Measurements from ENCODE around the gene ARRDC1. TPM values are rescaled to one million over a fixed set of nuclear protein-coding genes. Genes with fewer than 3 reads are reported as not detected.

The ARRDC1 gene
- total RNA-seq, 2 donors from 2014 or later: 69.1 to 97.2 TPM

GRCh38 chr9:137640862-137641261 is 35.4 kb downstream of the ARRDC1 start:
- no peak for TF ChIP-seq CTCF (IDR thresholded peaks at IDR 0.05)
- Histone ChIP-seq H3K9ac (ENCODE audit: low read depth in 2 of 2, low read length in 2 of 2) (no peak overlapping the region), H3K27me3 (no peaks in the 10 kb centered on the region), H3K27ac (no peak overlapping the region), H3K4me3 (no peak overlapping the region), H3K36me3 (no peaks in the 10 kb centered on the region), H3K9me3 (no peaks in the 10 kb centered on the region), H3K4me1 (peaks cover 9% of the 10 kb centered on the region)
- intact Hi-C loops (cut with DNase I): no loop called here
- DNase-seq: no peak

GRCh38 chr9:137642118-137642601 is 36.7 kb downstream of the ARRDC1 start:
- no peak for DNase-seq
- Histone ChIP-seq H3K9me3 (no peaks in the 10 kb centered on the region), H3K9ac (ENCODE audit: low read depth in 2 of 2, low read length in 2 of 2) (no peak overlapping the region), H3K4me3 (no peak overlapping the region), H3K4me1 (peaks cover 9% of the 10 kb centered on the region), H3K27me3 (no peaks in the 10 kb centered on the region), H3K27ac (no peak overlapping the region), H3K36me3 (no peaks in the 10 kb centered on the region)
- TF ChIP-seq CTCF (IDR thresholded peaks at IDR 0.05): no peak
- intact Hi-C loops (cut with DNase I): no loop called here

GRCh38 chr9:137642892-137643291 is 37.4 kb downstream of the ARRDC1 start:
- Histone ChIP-seq H3K4me1 (peaks cover 9% of the 10 kb centered on the region), H3K27me3 (no peaks in the 10 kb centered on the region), H3K9me3 (no peaks in the 10 kb centered on the region), H3K9ac (ENCODE audit: low read depth in 2 of 2, low read length in 2 of 2) (no peak overlapping the region), H3K4me3 (no peak overlapping the region), H3K36me3 (no peaks in the 10 kb centered on the region), H3K27ac (no peak overlapping the region)
- TF ChIP-seq CTCF (IDR thresholded peaks at IDR 0.05): no peak
- DNase-seq: no peak
- intact Hi-C loops (cut with DNase I): no loop called here

GRCh38 chr9:137643921-137644320 is 38.4 kb downstream of the ARRDC1 start:
- no peak for TF ChIP-seq CTCF (IDR thresholded peaks at IDR 0.05)
- H3K9ac ChIP-seq (ENCODE audit: low read depth in 2 of 2, low read length in 2 of 2): no peak overlapping the region
- intact Hi-C loops (cut with DNase I): no loop called here
- H3K27ac ChIP-seq: no peak overlapping the region
- no peak for DNase-seq
- no peak overlapping the region for H3K4me3 ChIP-seq
- H3K4me1 ChIP-seq: peaks cover 7% of the 10 kb centered on the region
- no peaks in the 10 kb centered on the region for H3K27me3 ChIP-seq
- H3K9me3 ChIP-seq: no peaks in the 10 kb centered on the region
- H3K36me3 ChIP-seq: no peaks in the 10 kb centered on the region

- DNase-seq: no peak
- H3K4me1 ChIP-seq: peaks cover 2% of the 10 kb centered on the region
- no peak overlapping the region for H3K9ac ChIP-seq (ENCODE audit: low read depth in 2 of 2, low read length in 2 of 2)
- intact Hi-C loops (cut with DNase I): no loop called here
- no peaks in the 10 kb centered on the region for H3K36me3 ChIP-seq
- H3K27me3 ChIP-seq: no peaks in the 10 kb centered on the region
- no peaks in the 10 kb centered on the region for H3K9me3 ChIP-seq
- TF ChIP-seq CTCF (IDR thresholded peaks at IDR 0.05): no peak
- no peak overlapping the region for H3K4me3 ChIP-seq
- H3K27ac ChIP-seq: no peak overlapping the region
Measured at GRCh38 chr9:137645211-137645610, 39.7 kb downstream of the ARRDC1 start.

Data from colonic mucosa (tissue), 4 donors.